Non-pigmented ciliary epithelial cell (primary cell): ENCODE measurements around the gene HSD17B13.
"Not testable (repeated sequence)": the region's sequence is repeated elsewhere in the genome, so short reads cannot be mapped to it uniquely, and the experiment has no call there.

ENCODE experiments used
- DNase-seq: peaks from one replicate; pipeline ENCODE4 v3.0.0-alpha.2; 2010; ENCODE audit warnings: low read depth

Gene HSD17B13

DNA sequence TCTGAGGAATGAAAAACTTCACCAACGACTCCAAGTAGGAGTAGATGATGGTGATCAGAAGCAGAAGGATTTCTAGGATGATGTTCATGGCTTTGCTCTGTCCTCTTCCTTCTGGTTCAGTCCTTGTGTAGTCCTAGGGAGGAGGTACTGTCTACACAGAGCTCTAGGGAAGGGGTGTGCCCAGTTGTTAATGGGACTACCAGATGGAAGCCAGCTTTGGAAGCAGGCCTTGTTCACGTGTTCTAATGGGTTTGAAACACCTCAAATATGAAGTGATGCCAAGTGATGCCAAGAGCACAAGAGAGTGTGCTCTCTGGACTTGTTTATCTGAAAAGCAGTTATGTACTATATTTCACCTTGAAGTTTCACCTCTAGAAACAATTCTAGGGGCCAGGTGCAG is at the start of gene HSD17B13:
Gene HSD17B13, minus strand, starts transcription at position 129 of the 400 bp plus-strand sequence. Its CDS starts 41 bp downstream, at position 88.
- no peak for DNase-seq

- DNase-seq = no peak
Measured at GRCh38 chr4:87370068-87370467, 47.4 kb upstream of the HSD17B13 start.

DNA sequence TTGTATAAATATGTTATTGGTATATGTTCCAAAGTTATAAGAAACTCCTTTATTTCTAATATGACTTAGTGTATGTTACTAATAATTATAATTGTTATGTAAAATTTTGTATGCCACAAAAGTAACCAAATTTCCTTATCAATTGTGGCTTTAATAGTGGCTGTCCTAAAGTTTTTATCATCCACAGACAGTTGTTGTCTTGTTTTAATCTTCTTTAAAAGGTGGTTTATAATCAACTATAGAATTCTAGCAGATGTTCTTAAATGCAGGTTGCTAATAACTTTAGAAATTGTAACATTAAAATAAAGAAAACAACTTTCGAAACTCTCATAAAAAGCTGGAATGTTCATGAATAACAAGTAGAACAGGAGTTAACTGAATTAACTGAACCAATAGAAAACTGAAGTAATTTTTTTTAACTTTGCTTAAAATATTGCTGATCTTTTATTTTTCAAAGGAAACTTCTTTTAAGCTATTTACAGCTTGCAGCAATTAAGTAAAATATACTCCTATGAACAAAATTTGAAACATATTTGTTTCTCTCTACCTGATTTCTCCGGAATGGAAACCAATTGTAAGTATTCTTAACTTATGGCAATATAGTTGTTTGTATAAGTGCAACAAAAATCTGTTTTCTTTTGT is 44.0 kb upstream of the HSD17B13 start:
- DNase-seq = no peak

DNA sequence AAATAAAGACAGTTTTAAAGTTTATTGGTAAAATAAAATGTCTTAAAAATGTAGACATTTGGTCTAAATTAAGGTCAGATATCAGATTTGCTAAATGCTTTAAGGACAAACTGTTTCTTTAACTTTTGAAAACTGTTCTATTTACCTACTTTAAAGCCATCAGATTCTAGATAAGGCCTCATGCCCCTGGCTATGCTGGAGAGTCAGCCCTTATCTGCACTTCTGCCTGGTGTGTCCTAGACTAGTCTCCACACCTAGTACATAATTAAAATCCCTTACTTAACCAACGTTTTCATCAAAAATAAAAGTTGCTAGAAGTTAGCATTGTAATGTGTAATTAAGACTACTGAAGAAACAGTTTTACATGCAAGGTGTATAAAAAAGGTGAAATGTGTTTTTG is 42.7 kb upstream of the HSD17B13 start:
- DNase-seq = no peak

DNA sequence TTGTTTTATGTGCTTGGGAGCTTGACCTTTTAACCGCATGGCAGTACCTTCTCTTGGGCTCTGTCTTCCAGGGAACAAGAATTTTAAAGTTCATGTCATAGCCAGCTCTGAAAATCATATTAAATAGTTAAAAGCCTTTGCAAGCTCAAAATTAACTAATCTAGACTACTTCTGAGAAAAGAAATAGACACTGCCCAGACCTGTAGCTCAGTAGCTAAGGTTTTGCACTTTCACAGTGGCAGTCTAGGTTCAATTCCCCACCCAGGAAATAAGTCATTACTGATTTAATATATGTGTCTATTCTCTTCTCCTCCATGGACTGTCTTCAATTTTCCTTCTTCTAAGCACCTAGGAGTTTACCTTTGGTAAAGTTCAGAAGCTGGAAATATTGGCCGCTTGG is 40.9 kb upstream of the HSD17B13 start:
- DNase-seq = no peak

DNA sequence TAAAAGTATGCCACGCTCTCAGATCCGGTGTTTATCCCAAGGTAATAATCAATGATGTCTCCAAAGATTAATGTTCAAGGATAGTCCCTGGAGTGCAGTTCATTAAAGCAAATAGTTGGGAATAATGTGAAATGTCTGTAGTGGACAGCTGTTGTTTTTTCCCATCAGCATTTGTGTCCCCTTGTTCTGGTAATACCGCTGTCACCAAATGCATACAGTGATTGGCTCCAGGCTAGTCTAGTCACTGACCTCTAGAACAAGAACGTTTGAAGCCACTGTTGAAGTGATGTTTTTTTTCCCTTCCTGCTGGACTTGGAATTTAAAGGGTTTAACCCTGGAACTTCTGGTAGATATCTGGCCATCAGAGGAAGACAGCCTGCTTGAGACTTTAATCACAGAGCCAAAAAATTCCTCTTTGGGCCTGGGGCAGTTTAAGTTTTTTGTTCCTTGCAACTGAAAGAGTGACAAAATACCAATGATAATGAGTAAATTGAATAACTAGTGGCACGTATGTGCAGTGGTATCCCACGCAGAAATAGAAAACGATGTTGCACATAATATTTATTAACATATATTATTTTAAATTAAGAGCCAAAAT is 37.8 kb upstream of the HSD17B13 start:
- no peak for DNase-seq

DNA sequence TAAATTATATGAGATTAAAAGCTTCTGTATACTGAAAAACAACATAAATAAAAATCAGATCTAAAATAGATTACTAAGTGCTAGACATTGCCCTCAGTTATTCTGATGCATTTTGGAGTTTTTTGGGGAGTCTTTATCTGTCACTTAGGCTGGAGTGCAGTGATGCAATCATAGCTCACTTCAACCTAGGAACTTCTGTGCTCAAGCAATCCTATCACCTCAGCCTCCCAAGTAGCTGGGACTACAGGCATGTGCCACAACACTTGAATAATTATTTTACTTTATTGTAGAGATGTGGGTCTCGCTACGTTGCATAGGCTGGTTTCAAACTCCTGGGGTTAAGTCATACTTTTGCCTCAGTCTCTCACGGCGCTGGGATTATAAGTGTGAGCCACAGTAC is 36.6 kb upstream of the HSD17B13 start:
- DNase-seq = no peak

DNA sequence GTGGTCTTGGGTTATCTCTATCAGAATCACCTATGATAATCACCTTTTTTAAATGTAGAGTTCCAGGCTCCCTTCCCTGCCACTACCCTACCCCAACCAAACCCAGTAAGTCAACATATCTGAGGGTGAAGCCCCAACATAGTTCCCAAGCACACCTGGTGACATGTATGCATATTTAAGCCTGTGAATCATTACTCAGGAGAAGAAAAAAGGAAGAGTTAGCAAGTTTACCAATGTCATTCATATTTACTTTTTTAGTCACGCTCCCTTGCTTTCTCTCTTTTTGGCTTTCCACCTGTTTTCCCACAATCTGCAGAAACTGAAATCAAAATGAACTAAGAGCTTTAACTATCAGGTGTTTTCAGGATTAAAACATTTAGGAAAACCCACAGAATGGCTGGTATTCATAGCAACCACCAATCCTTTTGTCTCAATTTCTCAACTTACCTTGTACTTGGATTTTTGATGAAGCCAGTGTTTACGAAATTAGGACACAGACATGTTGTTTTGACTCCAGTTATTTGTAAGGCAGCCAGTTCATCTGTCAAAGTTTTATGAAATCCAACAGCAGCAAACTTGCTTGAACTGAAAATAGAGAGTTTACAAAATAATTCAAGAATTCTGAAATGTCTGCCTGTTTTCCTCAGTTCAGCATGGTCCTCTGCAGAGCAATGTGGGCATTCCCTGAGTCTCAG is 34.3 kb upstream of the HSD17B13 start:
- no peak for DNase-seq

DNA sequence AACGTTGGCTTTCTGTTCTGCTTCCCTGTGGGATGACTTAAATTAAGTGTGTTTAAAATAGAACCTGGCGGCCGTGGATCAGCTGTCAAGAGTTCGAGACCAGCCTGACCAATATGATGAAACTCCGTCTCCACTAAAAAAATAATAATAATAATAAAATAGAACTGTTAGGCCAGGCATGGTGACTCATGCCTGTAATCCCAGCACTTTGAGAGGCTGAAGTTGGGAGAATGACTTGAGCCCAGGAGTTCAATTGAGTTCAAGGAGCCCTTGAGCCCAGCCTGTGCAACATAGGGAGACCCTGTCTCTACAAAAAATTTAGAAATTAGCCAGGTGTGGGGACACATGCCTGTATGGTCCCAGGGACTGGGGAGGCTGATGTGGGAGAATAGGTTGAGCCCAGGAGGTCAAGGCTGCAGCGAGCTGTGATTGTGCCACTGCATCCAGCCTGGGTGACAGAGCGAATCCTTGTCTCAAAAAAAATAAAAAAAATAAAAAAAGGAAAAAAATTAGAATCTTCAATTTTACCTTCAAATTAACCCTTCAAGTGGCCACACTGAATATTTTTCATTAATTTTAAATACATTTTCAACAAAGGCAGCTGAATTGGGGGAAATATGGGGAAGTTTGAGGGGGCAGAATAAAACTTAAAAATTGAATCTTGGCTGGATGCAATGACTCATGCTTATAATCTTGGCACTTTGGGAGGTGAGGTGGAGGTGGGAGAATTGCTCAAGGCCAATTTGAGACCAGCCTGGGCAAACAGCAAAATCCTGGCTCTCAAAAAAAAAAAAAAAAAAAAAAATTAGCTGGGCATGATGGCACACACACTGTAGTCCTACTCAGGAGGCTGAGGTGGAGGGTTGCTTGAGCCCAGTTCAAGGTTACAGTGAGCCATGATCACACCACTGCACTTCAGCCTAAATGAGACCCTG is 31.8 kb upstream of the HSD17B13 start:
- DNase-seq = no peak

DNA sequence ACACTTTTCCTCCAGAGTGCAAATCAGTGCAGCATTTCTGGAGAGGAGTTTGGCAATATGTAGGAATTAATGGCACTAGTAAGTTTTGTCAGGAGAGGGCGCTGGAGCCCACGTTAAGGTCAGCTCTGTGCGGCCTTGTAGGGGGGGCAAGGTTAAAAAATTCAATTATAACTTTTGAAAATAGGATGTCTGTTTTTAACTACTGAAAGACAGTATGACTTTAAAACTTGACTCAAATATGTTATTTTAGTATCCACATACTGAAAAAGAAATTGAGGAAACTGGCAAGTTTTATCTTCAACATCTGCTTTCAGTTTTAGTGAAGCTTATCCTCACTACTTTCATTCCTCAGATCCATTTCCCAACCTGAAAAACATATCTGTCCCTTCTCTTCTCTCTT is 30.9 kb upstream of the HSD17B13 start:
- DNase-seq = peak; percentile 13

DNA sequence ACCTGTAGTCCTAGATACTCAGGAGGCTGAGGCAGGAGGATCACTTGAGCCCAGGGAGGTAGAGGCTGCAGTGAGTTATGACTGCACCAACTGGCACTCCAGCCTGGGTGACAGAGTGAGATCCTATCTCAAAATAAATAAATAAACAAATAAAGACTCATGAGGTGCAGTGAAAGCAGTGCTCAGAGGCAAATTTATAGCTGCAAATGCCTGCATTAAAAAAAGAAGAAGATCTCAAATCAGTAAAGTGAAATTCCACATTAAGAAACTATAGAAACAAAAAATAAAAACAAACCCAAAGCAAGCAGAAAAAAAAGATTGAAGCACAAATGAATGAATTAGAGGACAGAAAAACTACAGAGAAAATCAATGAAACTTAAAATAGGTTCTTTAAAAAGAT is 22.5 kb upstream of the HSD17B13 start:
- DNase-seq = no peak

GRCh38 chr4:87342872-87343271 is 20.2 kb upstream of the HSD17B13 start:
- no peak for DNase-seq

DNA sequence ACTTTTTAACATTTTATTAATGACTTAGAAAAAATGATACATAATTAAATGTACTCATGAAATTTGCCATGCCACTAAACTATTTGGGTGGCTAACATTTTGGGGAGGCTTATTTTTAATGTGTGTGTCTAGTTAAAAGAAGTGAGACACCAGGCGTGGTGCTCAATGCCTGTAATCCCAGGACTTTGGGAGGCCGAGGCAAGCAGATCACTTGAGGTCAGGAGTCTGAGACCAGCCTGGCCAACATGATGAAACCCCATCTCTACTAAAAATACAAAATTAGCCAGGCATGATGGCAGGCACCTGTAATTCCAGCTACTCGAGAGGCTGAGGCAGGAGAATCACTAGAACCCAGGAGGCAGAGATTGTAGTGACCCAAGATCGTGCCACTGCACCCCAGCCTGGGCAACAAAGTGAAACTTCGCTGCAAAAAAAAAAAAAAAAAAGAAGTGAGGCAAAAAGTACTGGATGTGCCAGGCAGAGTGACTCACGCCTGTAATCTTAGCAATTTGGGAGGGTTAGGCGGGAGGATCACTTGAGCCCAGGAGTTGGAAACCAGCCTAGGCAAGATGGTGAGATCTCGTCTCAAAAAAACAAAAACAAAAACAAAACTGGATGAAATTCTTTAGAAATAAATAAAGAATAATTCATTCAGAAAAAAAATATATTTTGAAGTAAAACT is 19.4 kb upstream of the HSD17B13 start:
- DNase-seq = not testable (repeated sequence)

GRCh38 chr4:87339440-87339839 is 16.8 kb upstream of the HSD17B13 start:
- no peak for DNase-seq

GRCh38 chr4:87337361-87337760 is 14.7 kb upstream of the HSD17B13 start:
- DNase-seq = no peak

GRCh38 chr4:87333267-87333666 is 10.6 kb upstream of the HSD17B13 start:
- DNase-seq = no peak

GRCh38 chr4:87330761-87331160 is 8.1 kb upstream of the HSD17B13 start:
- DNase-seq = no peak

DNA sequence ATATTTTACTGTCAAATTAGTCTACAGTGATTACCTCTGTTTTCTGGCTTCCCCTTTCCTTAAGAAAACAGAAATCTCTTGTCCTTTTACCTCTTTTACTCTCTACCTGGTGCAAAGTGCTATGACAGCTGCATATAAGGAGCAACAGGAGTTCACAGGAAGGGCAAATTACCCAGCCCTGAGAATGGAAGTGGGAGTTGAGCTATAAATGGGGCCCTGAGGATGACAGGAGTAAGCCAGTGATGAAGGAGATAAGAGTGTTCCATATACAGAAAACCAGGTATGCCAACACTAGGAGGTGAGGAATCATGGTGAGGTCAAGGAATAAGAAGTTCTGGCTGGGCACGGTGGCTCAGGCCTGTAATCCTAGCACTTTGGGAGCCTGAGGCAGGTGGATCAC is 4.5 kb upstream of the HSD17B13 start:
- DNase-seq = no peak

DNA sequence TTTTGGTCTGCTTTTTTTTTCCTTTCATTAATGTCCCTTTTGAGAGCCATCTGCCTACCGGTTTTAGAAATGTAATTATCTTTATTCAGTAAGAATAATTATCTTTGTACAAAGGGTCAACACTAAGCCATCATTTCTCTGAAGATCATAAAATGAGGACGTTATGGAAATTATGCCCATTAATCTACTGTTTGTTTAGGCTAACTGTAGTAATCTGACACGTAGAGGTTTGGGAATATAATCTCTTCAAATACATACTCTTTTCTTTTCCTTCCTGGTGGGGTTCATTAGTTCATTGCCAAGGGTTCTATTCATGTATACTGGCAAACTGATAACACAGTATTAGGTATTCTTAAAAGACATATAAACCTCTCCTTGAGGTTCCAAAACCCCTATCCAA is 3.8 kb upstream of the HSD17B13 start:
- no peak for DNase-seq

GRCh38 chr4:87321888-87322287 is 794 bp downstream of the HSD17B13 start:
- no peak for DNase-seq

DNA sequence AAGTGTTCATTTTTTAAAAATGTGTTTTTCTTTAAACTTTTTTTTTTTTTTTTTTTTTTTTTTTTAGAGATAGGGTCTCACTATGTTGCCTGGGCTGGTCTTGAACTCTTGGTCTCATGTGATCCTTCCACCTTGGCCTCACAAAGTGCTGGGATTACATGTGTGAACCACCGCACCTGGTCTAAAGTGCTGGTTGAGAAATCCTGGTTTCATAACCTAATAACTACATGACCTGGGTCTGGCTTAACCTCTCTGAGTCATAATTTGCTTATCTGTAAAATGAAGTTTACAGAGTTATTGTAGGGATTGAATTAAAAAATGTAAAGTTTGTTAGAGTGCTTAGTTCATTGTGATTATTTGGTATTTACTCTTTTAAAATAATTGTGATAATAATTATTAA is 5.2 kb downstream of the HSD17B13 start:
- no peak for DNase-seq

DNA sequence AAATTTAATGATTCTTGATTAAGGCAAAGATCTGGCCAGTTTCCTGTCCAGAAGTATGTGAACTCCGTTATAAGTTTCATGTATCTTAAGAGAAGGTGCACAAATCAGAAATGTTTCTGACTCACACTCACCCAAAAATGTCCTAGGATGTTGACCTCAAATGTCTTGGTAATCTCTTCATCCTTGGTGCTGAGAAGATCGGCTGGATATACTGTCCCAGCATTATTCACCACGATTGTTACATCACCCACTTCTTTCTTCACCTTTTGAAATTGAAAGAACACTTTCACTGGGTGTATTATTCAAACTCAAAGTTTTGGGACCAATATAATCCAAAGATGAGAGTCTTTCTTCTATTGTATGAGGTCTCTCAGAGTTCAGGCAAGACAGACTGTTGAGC is 5.7 kb downstream of the HSD17B13 start:
- DNase-seq = no peak
